K562 (cell line): ENCODE results near the gene RUNDC1. TPM values are rescaled to one million over a fixed set of nuclear protein-coding genes. Genes with fewer than 3 reads are reported as not detected.

Experiments used
- ETV1 ChIP-seq: fragments of 450-650 bp; conservative IDR thresholded peaks from 2 replicates; pipeline ENCODE4 v1.6.1; 2016; ENCODE audit warnings: missing genetic modification characterization, control low read depth, low read depth, missing compliant biosample characterization
- GATA2 ChIP-seq: sonication (generic); formaldehyde crosslinking; IDR thresholded peaks from 2 replicates; pipeline ENCODE4 v1.4.0; 2020; ENCODE audit warnings: mild to moderate bottlenecking, missing genetic modification reagents
- NFATC3 ChIP-seq: fragments of 450-650 bp; IDR thresholded peaks from 2 replicates; pipeline ENCODE4 v1.6.1; 2017; ENCODE audit warnings: mild to moderate bottlenecking
- POLR2AphosphoS2 ChIP-seq: IDR thresholded peaks from 2 replicates; pipeline ENCODE4 v1.6.1; 2012; ENCODE audit warnings: low read length, improper control_type of control experiment
- SMARCA5 ChIP-seq: fragments of 450-650 bp; IDR thresholded peaks from 2 replicates; pipeline ENCODE4 v1.6.1; 2016
- STAT5B ChIP-seq: fragments of 250-450 bp; sonication (Bioruptor Pico); IDR thresholded peaks from 2 replicates; pipeline ENCODE4 v1.8.0; 2021; ENCODE audit warnings: mild to moderate bottlenecking, inconsistent platforms
- ZNF436 ChIP-seq: fragments of 250-450, 450-650 bp; sonication (Bioruptor Pico); formaldehyde crosslinking; IDR thresholded peaks from 2 replicates; pipeline ENCODE4 v1.7.0; 2020; ENCODE audit warnings: mild to moderate bottlenecking
- polyA plus RNA-seq, 8 experiments: library from polyadenylated mRNA; depleted of rRNA in 4 of 8; stranded (reverse) in 5 of 8; unstranded in 3 of 8; fragments of >200 nt; fragmentation: Nextera tagmentation in 2 of 8; fragmentation: Illumina TruSeq in 1 of 8; extraction: Ambion mirVana in 2 of 8; extraction: Trizol in 1 of 8; gene quantifications; 2 replicates each; pipeline versions ENCODE4 v1.2.1 to v1.2.3, GENCODE V29; 2011 to 2014; ENCODE audit warnings: inconsistent platforms in 1 of 8, missing spikeins in 1 of 8
- total RNA-seq, 7 experiments: library from RNA; depleted of rRNA in 6 of 7; stranded (reverse); fragments of >200 nt in 6 of 7; fragmentation: Illumina TruSeq in 2 of 7; extraction: Trizol in 2 of 7; gene quantifications; 2 replicates each; pipeline versions ENCODE4 v1.2.1 to v1.2.3, GENCODE V29; 2011 to 2021; ENCODE audit warnings: low replicate concordance in 1 of 7
- TF ChIP-seq, protein P1 (sequence below): fragments of 200-800 bp; sonication (Bioruptor generic); IDR thresholded peaks from 2 replicates; pipeline ENCODE4 v1.6.1; 2017; ENCODE audit warnings: missing genetic modification characterization, missing compliant biosample characterization
- TF ChIP-seq, protein P2 (sequence below): sonication (generic); formaldehyde crosslinking; IDR thresholded peaks from 2 replicates; pipeline ENCODE4 v1.8.0; 2022; ENCODE audit warnings: mild to moderate bottlenecking, low read depth, missing genetic modification reagents
- TF ChIP-seq, protein P3 (sequence below): fragments of 250-450 bp; sonication (Bioruptor Pico); IDR thresholded peaks from 2 replicates; pipeline ENCODE4 v1.4.0; 2020

The RUNDC1 gene
- total and polyA plus RNA-seq, 9 of the 15 experiments (the other 6 are each of a cell fraction or from before 2014, with no cell fraction given), result 3.4 to 12.6 (median 9.4) TPM

DNA sequence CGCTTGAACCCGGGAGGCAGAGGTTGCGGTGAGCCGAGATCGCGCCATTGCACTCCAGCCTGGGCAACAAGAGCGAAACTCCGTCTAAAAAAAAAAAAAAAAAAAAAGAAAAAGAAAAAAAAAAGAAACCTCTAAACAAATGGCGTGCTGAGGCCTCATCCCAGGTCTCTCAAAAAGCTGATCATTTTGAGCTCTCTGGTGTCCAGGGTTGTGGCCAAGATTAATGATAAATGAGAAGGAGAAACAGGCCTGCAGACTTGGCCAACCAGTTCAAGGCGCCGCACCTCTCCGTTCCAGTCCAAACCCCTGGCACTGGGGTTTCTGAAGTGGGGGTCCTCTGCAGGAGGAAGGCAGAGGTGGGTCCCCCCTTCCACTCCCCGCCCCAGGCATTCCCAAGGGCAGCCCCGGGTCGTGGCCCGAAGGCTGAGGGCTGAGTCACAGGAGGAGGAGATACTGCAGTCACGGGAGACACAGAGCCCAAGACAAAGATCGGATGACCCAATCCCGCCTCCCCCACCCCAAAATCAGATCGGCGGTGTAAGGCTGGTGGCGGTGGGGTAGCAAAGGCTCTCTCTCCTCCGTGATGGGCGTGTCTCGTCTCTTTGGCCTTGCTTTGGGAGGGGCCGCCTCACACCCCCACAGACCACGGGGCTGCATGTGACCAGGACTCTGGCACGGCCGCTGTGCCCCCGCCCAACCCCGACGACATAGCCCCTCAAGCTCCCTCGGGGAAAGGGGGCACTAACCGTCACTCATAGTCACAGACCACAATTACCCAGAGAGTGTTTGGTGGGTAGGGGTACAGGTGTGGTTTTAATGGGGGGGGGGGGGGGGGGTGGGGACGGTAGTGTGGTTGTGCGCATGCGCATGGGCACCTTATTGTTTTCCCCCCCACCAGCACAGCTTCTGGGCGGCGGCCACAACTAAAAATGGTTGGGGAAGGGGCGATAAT lies 40.7 kb downstream of the RUNDC1 start (continued):
- TF ChIP-seq POLR2AphosphoS2 (no peak; the same call in 1 of the 2 replicates), SMARCA5 (peak; percentile 66; the same call in 1 of the 2 replicates), ZNF436 (CRISPR knock-in tag) (no peak), GATA2 (CRISPR knock-in tag) (peak; percentile 31; the same call in 1 of the 2 replicates), STAT5B (CRISPR knock-in tag) (no peak), NFATC3 (no peak), ETV1 (tag) (0 out of 2 replicates have a peak, but pooled peaks have one; percentile 53)
- TF ChIP-seq, protein P1, sequence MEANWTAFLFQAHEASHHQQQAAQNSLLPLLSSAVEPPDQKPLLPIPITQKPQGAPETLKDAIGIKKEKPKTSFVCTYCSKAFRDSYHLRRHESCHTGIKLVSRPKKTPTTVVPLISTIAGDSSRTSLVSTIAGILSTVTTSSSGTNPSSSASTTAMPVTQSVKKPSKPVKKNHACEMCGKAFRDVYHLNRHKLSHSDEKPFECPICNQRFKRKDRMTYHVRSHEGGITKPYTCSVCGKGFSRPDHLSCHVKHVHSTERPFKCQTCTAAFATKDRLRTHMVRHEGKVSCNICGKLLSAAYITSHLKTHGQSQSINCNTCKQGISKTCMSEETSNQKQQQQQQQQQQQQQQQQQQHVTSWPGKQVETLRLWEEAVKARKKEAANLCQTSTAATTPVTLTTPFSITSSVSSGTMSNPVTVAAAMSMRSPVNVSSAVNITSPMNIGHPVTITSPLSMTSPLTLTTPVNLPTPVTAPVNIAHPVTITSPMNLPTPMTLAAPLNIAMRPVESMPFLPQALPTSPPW, result peak; percentile 95
- TF ChIP-seq, protein P2, sequence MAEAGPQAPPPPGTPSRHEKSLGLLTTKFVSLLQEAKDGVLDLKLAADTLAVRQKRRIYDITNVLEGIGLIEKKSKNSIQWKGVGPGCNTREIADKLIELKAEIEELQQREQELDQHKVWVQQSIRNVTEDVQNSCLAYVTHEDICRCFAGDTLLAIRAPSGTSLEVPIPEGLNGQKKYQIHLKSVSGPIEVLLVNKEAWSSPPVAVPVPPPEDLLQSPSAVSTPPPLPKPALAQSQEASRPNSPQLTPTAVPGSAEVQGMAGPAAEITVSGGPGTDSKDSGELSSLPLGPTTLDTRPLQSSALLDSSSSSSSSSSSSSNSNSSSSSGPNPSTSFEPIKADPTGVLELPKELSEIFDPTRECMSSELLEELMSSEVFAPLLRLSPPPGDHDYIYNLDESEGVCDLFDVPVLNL (CRISPR knock-in tag), result no peak
- TF ChIP-seq, protein P3, sequence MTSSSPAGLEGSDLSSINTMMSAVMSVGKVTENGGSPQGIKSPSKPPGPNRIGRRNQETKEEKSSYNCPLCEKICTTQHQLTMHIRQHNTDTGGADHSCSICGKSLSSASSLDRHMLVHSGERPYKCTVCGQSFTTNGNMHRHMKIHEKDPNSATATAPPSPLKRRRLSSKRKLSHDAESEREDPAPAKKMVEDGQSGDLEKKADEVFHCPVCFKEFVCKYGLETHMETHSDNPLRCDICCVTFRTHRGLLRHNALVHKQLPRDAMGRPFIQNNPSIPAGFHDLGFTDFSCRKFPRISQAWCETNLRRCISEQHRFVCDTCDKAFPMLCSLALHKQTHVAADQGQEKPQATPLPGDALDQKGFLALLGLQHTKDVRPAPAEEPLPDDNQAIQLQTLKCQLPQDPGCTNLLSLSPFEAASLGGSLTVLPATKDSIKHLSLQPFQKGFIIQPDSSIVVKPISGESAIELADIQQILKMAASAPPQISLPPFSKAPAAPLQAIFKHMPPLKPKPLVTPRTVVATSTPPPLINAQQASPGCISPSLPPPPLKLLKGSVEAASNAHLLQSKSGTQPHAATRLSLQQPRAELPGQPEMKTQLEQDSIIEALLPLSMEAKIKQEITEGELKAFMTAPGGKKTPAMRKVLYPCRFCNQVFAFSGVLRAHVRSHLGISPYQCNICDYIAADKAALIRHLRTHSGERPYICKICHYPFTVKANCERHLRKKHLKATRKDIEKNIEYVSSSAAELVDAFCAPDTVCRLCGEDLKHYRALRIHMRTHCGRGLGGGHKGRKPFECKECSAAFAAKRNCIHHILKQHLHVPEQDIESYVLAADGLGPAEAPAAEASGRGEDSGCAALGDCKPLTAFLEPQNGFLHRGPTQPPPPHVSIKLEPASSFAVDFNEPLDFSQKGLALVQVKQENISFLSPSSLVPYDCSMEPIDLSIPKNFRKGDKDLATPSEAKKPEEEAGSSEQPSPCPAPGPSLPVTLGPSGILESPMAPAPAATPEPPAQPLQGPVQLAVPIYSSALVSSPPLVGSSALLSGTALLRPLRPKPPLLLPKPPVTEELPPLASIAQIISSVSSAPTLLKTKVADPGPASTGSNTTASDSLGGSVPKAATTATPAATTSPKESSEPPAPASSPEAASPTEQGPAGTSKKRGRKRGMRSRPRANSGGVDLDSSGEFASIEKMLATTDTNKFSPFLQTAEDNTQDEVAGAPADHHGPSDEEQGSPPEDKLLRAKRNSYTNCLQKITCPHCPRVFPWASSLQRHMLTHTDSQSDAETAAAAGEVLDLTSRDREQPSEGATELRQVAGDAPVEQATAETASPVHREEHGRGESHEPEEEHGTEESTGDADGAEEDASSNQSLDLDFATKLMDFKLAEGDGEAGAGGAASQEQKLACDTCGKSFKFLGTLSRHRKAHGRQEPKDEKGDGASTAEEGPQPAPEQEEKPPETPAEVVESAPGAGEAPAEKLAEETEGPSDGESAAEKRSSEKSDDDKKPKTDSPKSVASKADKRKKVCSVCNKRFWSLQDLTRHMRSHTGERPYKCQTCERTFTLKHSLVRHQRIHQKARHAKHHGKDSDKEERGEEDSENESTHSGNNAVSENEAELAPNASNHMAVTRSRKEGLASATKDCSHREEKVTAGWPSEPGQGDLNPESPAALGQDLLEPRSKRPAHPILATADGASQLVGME (CRISPR knock-in tag), result peak; percentile 41; the same call in 1 of the 2 replicates
